ENCODE measurements around the gene PCMTD2. TPM values are rescaled to one million over a fixed set of nuclear protein-coding genes. Genes with fewer than 3 reads are reported as not detected.

PCMTD2 gene
- total RNA-seq, 1 experiment from 2014 or later, result 52.0 TPM

DNA sequence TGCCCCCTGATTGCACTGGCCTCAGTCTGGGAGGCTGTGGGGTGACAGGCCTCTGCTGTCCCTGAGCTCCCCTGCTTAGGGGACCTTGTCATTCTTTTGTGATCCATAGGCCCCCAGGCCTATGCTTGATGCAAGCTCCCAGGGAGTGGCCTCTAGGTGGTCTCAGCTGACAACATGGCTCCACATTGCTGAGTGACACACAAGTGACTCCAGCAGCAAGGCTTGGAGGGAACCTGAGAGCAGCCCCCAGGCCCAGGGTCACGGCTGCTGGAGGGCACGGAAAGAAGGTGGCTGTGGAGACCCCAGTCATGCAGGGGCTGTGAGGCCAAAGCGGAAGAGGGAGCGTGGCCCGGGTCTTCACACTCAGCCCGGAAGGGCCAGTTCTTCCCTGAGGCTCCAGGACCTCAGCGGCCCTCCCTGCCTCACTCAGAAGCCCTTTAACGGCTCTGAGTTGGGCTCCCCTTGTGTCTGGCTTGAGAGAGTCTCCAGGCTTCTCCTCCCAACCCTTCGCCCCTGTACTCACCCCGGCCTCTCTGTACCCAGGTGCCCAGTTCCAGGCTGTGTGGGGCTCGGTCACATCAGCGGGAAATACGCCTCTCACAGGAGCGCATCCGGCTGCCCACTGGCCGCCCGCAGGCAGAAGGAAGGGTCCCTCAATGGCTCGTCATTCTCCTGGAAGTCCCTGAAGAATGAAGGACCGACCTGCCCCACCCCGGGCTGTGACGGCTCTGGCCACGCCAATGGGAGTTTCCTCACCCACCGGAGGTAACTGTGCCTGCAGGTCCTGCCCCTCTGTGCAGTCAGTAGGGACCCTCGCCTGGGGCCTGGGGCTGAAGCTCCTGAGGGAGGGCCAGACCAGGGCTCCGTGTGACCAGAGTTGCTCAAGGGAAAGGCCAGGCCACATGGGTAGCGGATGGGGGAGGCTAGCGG lies 23.7 kb upstream of the PCMTD2 start:
- Histone ChIP-seq H3K23me2 (ENCODE audit: insufficient read length, low read depth, low read length, poor library complexity, severe bottlenecking) (no peaks in the 10 kb centered on the region), H3K4ac (ENCODE audit: low read depth, low read length) (no peak overlapping the region), H3K27ac (ENCODE audit: insufficient read length, low read depth, low read length) (no peak overlapping the region), H3K14ac (ENCODE audit: insufficient read depth, low read length) (no peak overlapping the region; the same call in 1 of the 2 replicates), H4K5ac (ENCODE audit: insufficient read length, low read depth, low read length) (no peak overlapping the region), H3K9ac (ENCODE audit: extremely low read depth, insufficient read length, low read length) (no peak overlapping the region), H3K27me3 (ENCODE audit: insufficient read depth, low read length) (no peaks in the 10 kb centered on the region), H3K23ac (ENCODE audit: insufficient read length, low read depth, low read length) (no peak overlapping the region), H2BK12ac (ENCODE audit: insufficient read length, low read depth, low read length) (no peak overlapping the region), H2BK120ac (ENCODE audit: low read depth, low read length, poor library complexity, severe bottlenecking) (no peak overlapping the region), H3K4me1 (ENCODE audit: insufficient read depth, low read length) (no peaks in the 10 kb centered on the region), H3K56ac (ENCODE audit: insufficient read length, low read depth, low read length) (no peak overlapping the region), H3K18ac (ENCODE audit: insufficient read length, low read depth, low read length) (no peak overlapping the region), H4K8ac (replicated peaks; ENCODE audit: insufficient read length, low read depth, low read length) (no peak overlapping the region), H2BK20ac (ENCODE audit: low read depth, low read length, poor library complexity, severe bottlenecking) (no peak overlapping the region), H2BK5ac (ENCODE audit: insufficient read length, low read length) (no peak overlapping the region), H3K79me2 (ENCODE audit: insufficient read depth, low read length) (no peaks in the 10 kb centered on the region), H3K9me3 (ENCODE audit: control insufficient read depth, low read depth, low read length) (no peaks in the 10 kb centered on the region), H3T11ph (ENCODE audit: low read length) (no peak overlapping the region), H3K79me1 (ENCODE audit: insufficient read depth, low read depth, low read length, poor library complexity, severe bottlenecking) (no peaks in the 10 kb centered on the region), H2AFZ (ENCODE audit: low read length) (no peak overlapping the region), H2BK15ac (ENCODE audit: low read depth, low read length) (no peak overlapping the region), H4K91ac (ENCODE audit: insufficient read length, low read depth, low read length) (no peak overlapping the region), H2AK5ac (ENCODE audit: insufficient read length, low read length) (no peak overlapping the region), H3K4me2 (ENCODE audit: insufficient read depth, insufficient read length, low read length) (no peak overlapping the region), H4K20me1 (ENCODE audit: control insufficient read depth, insufficient read depth, insufficient read length) (no peaks in the 10 kb centered on the region)
- DNase-seq, result no peak
- no CpG with 5 or more reads among the region's 27 CpGs for WGBS (ENCODE audit: extremely low coverage, insufficient read length, low lambda C conversion rate)
- Mint-ChIP-seq H3K27ac (no peak overlapping the region; a peak in 1 of 7 replicates), H3K36me3 (ENCODE audit: insufficient read depth in 1 of 3, low read depth in 3 of 3) (peaks cover 0 to 22% (median 8%) of the 10 kb centered on the region in 3 experiments; a peak in 3 of 7 replicates), H3K4me3 (no peak overlapping the region), H3K4me1 (peaks cover 0 to 7% of the 10 kb centered on the region in 2 experiments; a peak in 1 of 4 replicates), H3K27me3 (ENCODE audit: low read depth) (peaks cover 5% of the 10 kb centered on the region), H3K9me3 (peaks cover 25 to 30% of the 10 kb centered on the region in 2 experiments)
- TF ChIP-seq, protein P1, sequence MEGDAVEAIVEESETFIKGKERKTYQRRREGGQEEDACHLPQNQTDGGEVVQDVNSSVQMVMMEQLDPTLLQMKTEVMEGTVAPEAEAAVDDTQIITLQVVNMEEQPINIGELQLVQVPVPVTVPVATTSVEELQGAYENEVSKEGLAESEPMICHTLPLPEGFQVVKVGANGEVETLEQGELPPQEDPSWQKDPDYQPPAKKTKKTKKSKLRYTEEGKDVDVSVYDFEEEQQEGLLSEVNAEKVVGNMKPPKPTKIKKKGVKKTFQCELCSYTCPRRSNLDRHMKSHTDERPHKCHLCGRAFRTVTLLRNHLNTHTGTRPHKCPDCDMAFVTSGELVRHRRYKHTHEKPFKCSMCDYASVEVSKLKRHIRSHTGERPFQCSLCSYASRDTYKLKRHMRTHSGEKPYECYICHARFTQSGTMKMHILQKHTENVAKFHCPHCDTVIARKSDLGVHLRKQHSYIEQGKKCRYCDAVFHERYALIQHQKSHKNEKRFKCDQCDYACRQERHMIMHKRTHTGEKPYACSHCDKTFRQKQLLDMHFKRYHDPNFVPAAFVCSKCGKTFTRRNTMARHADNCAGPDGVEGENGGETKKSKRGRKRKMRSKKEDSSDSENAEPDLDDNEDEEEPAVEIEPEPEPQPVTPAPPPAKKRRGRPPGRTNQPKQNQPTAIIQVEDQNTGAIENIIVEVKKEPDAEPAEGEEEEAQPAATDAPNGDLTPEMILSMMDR (conservative IDR thresholded peaks at IDR 0.05), result no peak
